Measurements from ENCODE around the gene ACD.
A peak's percentile ranks its signal among the peaks of the same experiment; 100 is the strongest.
"Not testable (repeated sequence)": the region's sequence is repeated elsewhere in the genome, so short reads cannot be mapped to it uniquely, and the experiment has no call there.

The ACD gene

GRCh38 chr16:67659675-67660563 is at the start of gene ACD:
TSS of gene ACD (minus strand) at chr16:67660260. CDS start at chr16:67660220, 40 bp downstream.
- peak; percentile 92 for DNase-seq

DNA sequence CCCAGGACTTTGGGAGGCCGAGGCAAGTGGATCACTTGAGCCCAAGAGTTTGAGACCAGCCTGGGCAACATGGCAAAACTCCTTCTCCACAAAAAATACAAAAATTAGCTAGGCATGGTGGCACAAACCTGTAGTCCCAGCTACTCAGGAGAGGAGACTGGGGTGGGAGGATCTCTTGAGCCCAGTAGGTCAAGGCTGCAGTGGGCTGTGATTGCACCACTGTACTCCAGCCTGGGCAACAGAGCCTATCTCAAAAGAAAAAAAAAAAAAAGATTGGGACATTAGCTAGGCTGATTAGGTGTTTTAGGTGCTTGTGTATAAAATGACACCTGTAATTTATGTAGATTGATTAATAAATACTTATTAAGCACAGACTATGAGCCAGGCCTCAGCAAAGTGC is 49.0 kb upstream of the ACD start:
- no peak for DNase-seq

DNA sequence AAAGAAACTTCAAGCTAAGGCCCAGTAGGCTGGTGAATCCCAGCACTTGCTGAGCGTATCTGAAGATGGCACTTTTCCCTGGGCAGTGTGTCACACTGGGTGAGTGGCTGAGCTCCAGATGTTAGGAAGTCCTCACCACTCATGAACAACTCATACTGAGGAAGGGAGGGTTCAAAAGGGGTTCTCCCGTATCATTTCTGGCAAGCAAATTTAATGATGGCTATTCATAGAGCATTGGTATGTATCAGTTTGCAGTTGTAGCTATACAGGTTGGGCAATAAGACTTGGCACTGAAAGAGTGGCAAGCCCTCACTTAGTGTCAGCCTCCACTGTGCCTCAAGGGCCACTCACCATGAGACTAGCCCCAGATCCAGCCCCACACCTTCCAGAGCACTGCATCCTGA is 48.3 kb upstream of the ACD start:
- DNase-seq = no peak

DNA sequence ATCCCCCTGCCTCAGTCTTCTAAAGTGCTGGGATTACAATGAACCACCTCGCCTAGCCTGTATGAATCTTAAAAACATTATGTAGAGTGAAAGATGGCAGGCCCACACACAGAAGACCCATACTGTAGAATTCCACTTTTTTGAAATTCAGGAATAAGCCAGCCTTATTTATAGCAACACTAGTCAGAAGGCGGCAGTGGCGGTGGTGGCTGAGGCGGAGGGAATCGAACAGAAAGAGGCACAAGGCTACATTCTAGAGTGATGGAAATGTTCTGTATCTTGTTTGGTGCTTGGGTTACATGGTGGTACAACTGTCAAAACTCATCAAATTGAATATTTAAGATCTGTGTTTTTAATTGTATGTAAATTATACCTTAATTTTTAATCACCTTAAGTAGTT is 47.7 kb upstream of the ACD start:
- no peak for DNase-seq

- no peak for DNase-seq
Observed at GRCh38 chr16:67707210-67707609, 47.1 kb upstream of the ACD start.

DNA sequence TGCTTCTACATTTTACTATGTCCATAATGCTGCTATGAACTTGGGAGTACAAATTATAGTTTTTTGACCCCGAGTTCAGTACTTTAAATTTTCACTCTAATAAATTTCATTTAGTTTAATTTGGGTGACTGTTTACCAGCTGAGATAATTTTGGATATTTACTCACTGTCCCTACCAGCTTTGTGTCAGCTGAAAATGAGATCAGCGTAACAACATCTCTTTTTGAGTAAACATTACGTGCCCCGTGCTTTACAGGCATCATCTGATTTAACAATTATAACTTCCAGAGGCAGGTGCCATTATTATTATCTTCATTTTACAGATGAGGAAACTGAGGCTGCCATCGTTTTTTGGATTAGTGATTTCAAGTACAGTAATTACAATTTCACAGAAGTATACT is 44.0 kb upstream of the ACD start:
- no peak for DNase-seq

DNA sequence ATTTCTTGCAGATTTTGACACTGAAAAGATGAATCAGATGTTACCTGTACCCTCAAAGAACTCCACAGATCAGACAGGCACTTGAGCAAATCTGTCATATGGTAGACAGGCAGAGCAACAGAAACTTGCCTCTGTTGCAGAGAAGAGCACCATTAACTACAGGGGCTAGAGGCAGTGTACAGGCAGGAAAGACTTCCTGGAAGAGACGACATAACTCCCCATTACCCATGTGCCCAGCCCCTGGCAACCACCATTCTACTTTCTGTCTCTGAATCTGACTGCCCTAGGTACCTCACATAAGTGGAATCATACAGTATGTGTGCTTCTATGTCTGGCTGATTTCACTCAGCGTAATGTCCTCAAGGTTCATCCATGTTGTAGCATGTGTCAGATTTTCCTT is 43.6 kb upstream of the ACD start:
- no peak for DNase-seq

- DNase-seq = no peak
Observed at GRCh38 chr16:67702130-67702529, 42.1 kb upstream of the ACD start.

GRCh38 chr16:67701420-67701819 is 41.4 kb upstream of the ACD start:
- no peak for DNase-seq

DNA sequence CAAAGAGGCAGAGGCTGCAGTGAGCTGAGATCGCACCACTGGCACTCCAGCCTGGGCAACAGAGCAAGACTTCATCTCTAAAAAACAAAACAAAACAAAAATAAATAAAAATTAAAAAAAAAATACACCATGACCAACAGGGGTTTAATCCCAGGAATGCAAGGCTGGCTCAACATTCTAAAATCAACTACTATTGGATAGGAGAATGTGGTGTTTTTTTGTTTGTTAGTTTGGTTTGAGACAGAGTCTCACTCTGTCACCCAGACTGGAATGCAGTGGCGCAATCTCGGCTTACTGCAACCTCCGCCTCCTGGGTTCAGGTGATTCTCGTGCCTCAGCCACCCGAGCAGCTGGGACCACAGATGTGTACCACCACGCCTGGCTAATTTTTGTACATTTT is 39.2 kb upstream of the ACD start:
- no peak for DNase-seq

DNA sequence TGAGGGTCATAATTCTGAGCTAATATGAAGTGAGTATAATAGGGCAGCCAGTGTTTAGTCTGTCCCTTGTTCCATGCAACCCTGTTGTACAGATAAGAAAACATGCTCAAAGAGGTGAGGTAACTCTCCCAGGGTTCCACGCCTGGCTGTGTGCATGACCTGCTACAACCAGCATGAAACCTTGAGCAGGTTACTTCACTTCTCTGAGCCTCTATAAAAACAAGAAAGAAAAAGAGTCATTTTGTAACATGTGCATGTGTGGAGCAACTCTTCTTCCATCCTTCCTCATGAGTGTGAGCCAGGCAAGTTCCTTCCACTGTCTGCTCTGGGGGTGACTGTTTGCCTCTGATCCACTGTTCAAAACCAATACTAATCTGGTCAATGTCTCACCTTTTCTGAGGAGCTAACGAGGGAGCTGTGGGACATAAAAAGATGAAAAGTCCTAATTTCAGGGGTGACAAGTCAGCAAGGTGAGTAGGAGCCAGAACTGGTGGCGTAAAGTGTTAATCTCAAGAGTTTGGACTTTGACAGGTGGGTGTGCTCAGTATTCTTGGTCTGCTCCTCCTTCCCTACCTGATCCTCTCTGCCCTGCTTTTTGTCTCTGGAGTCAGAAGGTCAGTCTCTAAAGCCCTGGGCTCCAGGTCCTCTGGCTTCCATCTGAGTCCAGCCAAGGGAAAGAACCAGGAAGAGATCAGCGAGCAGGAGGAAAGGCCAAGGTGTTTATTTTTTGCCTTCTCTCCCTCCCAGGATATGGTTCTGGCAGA is 37.5 kb upstream of the ACD start:
- DNase-seq = no peak

DNA sequence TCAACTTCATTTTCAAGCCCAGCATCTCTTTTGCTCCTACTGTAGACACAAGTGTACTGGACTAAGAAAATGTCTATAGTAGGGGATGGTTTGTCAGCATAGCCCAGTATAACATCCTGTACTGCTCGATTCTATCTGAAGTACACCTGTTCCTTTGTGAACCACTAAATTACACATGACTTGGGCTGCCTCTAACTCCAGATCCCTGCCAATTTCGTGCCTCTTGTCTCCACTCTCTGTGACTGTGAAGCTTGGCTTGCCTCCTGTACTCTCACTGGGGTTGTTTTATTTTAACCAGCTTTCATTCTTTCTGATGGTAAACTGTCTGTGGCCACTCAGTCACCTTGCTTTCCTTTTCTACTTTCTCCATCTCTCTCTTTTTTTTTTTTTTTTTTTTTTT is 34.6 kb upstream of the ACD start:
- DNase-seq = no peak

GRCh38 chr16:67693517-67694285 is 33.6 kb upstream of the ACD start:
- DNase-seq = not testable (repeated sequence)

GRCh38 chr16:67685388-67686112 is 25.5 kb upstream of the ACD start:
- DNase-seq = no peak

- DNase-seq = no peak
Observed at GRCh38 chr16:67683767-67684166, 23.7 kb upstream of the ACD start.

GRCh38 chr16:67679935-67680897 is 20.2 kb upstream of the ACD start:
- no peak for DNase-seq

GRCh38 chr16:67678354-67679023 is 18.4 kb upstream of the ACD start:
- DNase-seq = no peak

DNA sequence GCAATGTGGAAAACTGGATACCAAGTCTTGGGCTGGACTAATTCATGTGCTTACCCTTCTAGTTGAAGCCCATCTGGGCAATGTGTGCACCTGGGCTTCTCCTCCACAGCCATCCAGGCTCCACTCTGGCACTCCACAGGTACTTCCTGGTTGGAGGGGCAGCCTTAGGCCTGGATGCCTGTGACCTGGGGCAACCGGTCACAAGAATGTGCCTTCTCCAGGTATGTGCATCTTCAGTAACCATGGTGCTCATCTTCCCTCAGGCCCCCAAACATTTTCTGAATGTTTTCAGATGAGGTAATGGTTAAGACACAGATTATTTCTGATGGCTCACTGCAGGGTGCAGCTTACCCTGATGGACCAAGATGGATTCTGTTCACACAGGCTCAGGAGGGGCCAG is 17.7 kb upstream of the ACD start:
- no peak for DNase-seq

DNA sequence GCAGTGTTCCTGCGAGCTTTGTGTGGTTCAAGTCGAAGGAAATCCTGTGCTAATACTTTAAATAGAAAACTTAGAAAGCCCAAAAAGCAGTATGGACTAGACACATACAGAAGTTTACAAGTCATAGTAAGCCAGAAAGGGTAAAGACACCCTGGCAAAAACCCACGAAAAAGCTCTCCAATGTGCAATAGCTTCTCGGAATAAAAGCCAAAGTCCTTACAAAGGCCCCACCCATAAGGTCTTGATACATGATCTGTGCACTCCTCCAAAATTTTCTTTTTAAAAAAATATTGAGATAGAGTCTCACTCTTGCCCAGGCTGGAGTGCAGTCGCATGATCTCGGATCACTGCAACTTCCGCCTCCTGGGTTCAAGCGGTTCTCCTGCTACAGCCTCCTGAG is 16.9 kb upstream of the ACD start:
- DNase-seq = no peak

DNA sequence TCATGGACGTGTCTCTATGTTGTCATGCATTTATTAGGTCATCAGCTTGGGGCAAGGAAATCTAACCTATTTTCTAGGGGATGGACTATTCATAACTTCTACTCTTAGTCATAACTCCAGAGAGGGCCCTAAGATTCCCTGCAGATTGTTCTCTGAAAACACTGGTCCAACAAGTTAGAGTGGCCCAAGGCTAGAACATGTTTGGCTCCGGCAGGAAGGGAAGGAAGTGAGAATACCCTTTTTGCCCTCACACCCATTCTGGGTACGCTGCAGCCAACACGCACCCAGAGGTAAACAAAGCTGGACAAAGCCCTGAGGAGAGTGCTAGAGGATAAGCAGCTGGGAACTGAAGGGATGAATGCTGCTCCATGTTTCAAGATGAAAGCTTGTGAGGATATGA is 16.5 kb upstream of the ACD start:
- DNase-seq = no peak

GRCh38 chr16:67675999-67676398 is 15.9 kb upstream of the ACD start:
- no peak for DNase-seq
